D721Med (cell line): ENCODE results near the gene PPP3CA.

ENCODE experiments used
- DNase-seq: peaks from one replicate; pipeline ENCODE4 v3.0.0; 2011; ENCODE audit warnings: low spot score; ENCODE audit not compliant: insufficient read length
- FAIRE-seq: peaks from 2 replicates; lab custom pipeline; 2011; peaks lifted over from hg19 to GRCh38; lab: Jason Lieb, UNC
- TF ChIP-seq, protein P1 (sequence below): IDR thresholded peaks from 2 replicates; pipeline ENCODE4 v1.5.1; 2012; ENCODE audit warnings: mild to moderate bottlenecking, control low read depth; ENCODE audit not compliant: insufficient read depth; ENCODE audit errors: missing control alignments

PPP3CA gene

DNA sequence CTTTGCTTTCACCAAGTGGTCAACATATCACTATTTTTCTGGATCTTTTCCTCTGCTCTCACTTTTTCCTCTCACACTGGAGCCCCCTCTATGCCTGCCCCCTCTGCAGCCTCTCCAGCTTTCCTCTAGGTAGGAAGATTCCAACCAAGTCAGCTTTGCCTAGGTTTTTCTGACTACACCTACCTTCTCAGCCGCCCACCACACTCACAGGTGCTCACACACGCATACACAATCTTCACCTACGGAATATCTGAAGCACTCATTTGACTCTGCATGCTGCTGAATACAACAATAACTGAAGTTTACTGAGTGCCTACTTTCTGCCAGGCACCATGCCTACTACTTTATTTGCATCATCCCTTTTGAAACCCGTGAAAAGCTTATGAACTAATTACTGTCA lies 328.0 kb downstream of the PPP3CA start:
- TF ChIP-seq, protein P1, sequence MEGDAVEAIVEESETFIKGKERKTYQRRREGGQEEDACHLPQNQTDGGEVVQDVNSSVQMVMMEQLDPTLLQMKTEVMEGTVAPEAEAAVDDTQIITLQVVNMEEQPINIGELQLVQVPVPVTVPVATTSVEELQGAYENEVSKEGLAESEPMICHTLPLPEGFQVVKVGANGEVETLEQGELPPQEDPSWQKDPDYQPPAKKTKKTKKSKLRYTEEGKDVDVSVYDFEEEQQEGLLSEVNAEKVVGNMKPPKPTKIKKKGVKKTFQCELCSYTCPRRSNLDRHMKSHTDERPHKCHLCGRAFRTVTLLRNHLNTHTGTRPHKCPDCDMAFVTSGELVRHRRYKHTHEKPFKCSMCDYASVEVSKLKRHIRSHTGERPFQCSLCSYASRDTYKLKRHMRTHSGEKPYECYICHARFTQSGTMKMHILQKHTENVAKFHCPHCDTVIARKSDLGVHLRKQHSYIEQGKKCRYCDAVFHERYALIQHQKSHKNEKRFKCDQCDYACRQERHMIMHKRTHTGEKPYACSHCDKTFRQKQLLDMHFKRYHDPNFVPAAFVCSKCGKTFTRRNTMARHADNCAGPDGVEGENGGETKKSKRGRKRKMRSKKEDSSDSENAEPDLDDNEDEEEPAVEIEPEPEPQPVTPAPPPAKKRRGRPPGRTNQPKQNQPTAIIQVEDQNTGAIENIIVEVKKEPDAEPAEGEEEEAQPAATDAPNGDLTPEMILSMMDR, result no peak
- FAIRE-seq, result peak; percentile 51
- no peak for DNase-seq

DNA sequence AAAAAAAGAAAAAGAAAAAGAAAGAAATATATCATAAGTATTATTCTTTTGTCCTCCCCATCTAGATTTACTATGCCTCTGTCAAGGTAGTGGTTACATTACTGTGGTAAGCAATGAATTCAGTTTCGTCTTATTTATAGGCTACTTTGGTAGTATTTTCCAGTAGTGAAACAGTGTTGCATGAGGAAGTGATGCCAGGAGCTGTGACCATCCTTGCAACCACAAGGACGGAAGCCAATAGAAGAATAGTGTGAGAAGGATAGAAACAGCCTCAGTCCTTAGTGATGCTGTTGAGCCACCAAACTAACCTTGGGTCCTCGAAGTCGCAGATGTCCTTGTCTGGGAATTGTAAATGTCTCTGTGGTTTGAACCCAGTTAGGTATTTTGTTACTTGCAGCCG lies 328.5 kb downstream of the PPP3CA start:
- no peak for FAIRE-seq

DNA sequence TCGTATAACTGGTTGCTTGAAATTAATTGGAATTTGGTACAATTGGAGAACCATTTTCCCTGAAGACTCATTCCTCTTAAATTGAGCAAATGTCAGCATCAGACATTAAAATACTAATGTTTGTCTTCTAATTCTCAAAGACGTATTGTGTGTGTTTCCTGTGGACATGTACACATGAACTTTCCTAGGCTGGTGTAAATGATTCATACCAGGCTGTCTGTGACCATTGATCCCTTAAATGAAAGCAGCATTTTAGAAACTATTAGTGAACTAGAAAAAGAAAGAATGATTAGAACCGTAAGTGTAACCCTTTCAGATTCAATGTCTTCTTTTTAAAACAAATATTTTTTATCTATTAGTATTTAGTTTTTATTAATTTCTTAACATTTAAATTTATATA lies 332.9 kb downstream of the PPP3CA start:
- TF ChIP-seq, protein P1, result no peak
- FAIRE-seq, result no peak
- no peak for DNase-seq

More for the DNA sequence above, 328.5 kb downstream of the PPP3CA start:
- DNase-seq, result no peak
- TF ChIP-seq, protein P1, result no peak

DNA sequence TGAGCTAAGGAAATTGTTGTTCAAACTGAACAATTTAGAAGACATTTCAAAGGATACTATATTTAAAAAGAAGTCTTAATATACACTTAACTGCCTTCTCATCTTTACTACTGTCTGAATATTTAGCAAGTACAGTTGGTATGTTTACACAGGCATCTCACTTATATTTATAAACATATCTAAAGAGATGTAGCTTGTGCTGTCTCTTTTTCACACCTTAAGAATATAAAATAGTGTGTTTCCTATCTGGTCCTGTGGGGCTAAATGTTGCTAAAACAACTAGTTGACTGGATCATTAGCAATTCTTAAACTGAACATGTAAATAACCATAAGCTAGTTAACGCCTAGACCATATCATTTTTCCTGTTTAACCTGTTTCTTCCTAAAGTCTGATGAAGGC lies 336.3 kb downstream of the PPP3CA start:
- DNase-seq (no peak), FAIRE-seq (no peak)
- TF ChIP-seq, protein P1, result no peak

DNA sequence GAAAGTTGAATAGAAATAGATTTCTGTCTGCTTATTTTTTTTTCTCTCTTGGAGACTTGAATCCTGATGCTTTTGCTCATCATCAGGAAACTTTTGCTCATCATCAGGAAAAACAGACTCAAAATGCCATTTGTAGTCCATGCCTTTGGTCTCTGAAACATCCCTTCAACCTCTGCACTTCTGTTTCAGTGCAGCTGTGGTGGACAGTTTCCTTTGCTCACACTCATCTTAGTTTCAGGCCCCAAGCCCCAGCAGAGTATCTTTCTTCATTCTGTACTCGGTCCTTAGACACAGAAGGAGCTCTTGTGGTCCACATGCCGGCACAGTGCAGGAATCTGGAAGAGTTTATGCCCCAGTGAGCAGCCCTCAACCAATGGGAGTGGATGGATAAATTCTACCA lies 337.9 kb downstream of the PPP3CA start:
- TF ChIP-seq, protein P1, result no peak
- FAIRE-seq (no peak), DNase-seq (no peak)

DNA sequence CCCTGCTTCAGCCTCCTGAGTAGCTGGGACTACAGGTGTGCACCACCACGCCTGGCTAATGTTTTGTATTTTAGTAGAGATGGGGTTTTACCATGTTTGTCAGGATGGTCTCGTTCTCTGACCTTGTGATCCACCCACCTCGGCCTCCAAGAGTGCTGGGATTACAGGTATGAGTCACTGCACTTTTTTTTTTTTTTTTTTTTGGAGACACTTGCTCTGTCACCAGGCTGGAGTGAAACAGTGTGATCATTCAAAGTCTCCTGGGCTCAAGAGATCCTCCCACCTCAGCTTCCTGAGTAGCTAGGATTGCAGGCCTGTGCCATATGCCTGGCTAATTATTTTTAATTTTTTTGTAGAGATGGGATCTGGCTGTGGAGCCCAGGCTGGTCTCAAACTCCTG lies 338.8 kb downstream of the PPP3CA start:
- DNase-seq, result no peak
- no peak for FAIRE-seq
- TF ChIP-seq, protein P1, result no peak

DNA sequence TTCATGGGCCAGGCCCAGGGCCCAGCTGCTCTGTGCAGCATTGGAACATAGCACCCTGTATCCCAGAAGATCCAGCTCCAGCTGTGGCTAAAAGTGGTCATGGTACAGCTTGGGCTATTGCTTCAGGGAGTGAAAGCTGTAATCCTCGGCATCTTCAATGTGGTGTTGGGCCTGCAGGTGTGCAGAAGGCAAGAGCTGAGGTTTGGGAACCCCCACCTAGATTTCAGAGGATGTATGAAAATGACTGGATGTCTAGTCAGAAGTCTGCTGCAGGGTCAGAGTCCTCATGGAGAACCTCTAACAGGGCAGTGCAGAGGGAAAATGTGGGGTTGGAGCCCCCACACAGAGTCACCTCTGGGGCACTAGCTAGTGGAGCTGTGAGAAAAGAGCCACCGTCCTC lies 341.7 kb downstream of the PPP3CA start:
- DNase-seq (no peak), FAIRE-seq (no peak)
- TF ChIP-seq, protein P1, result no peak
